Body of pancreas (tissue), 4 donors: ENCODE data around the gene PALS2. TPM values are rescaled to one million over a fixed set of nuclear protein-coding genes. Genes with fewer than 3 reads are reported as not detected.

Experiments used
- ATAC-seq: fragments of 150-250 bp; one replicate; pipeline ENCODE4 v1.9.1; 2016
- DNase-seq, 4 donors: peaks; one replicate each; pipeline ENCODE4 v3.0.0-alpha.2; 2019
- H3K27ac ChIP-seq, 4 donors: fragments of 200-600 bp; sonication (generic); 1 replicate in 3 of 4; 2 replicates in 1 of 4; pipeline versions ENCODE4 v1.5.1 to v1.6.1; 2016 to 2019; ENCODE audit warnings: mild to moderate bottlenecking in 1 of 4, mixed read lengths in 1 of 4, moderate library complexity in 1 of 4
- H3K27me3 ChIP-seq, 2 donors: fragments of 200-600 bp; sonication (generic); one replicate each; pipeline ENCODE4 v1.6.0; 2016; ENCODE audit warnings: mild to moderate bottlenecking in 1 of 2
- H3K36me3 ChIP-seq, 2 donors: fragments of 200-600 bp; sonication (generic); replicated peaks in 1 of 2; 2 replicates each; pipeline ENCODE4 v1.5.1; 2016; ENCODE audit warnings: low read depth in 2 of 2; ENCODE audit not compliant: insufficient read depth in 1 of 2
- H3K4me1 ChIP-seq: fragments of 200-600 bp; sonication (generic); one replicate; pipeline ENCODE4 v1.6.0; 2016
- H3K4me3 ChIP-seq, 2 donors: fragments of 200-600 bp; sonication (generic); 1 replicate in 1 of 2; 2 replicates in 1 of 2; pipeline ENCODE4 v1.5.1; 2016 to 2019
- H3K9me3 ChIP-seq, 3 donors: fragments of 200-600 bp; sonication (generic); 1 replicate in 2 of 3; 2 replicates in 1 of 3; pipeline ENCODE4 v1.5.1; 2016
- POLR2A ChIP-seq, 3 donors: fragments of 450-650 bp; IDR thresholded peaks; one replicate each; pipeline ENCODE4 v1.6.1; 2016; ENCODE audit warnings: antibody characterized with exemption in 3 of 3, mild to moderate bottlenecking in 2 of 3
- WGBS, 2 donors: methylation state at CpG; one replicate each; pipeline ENCODE4 v1.1.5; 2017; 5-methylcytosine and 5-hydroxymethylcytosine counted together
- intact Hi-C: fragments of 100-400 bp; cut with DNase I; formaldehyde crosslinking; loops from one replicate; pipeline ENCODE4 v1.15.1; 2023
- small RNA-seq: library from RNA; depleted of rRNA; stranded (forward); fragments of <200 nt; gene quantifications from one replicate; pipeline ENCODE3, GENCODE V24; 2016
- total RNA-seq, 2 donors: library from RNA; depleted of rRNA; stranded (reverse); fragments of >200 nt; gene quantifications; one replicate each; pipeline ENCODE4 v1.1.0, GENCODE V29; 2016
- TF ChIP-seq, protein P1 (sequence below), 7 experiments: fragments of 450-650 bp in 4 of 7; fragments of 200-600 bp in 3 of 7; sonication (generic) in 3 of 7; IDR thresholded peaks; one replicate each; pipeline ENCODE4 v1.5.1; 2016 to 2019; ENCODE audit warnings: antibody characterized with exemption in 7 of 7

PALS2 gene
- total RNA-seq, 2 donors from 2014 or later = 11.7 to 17.1 TPM

DNA sequence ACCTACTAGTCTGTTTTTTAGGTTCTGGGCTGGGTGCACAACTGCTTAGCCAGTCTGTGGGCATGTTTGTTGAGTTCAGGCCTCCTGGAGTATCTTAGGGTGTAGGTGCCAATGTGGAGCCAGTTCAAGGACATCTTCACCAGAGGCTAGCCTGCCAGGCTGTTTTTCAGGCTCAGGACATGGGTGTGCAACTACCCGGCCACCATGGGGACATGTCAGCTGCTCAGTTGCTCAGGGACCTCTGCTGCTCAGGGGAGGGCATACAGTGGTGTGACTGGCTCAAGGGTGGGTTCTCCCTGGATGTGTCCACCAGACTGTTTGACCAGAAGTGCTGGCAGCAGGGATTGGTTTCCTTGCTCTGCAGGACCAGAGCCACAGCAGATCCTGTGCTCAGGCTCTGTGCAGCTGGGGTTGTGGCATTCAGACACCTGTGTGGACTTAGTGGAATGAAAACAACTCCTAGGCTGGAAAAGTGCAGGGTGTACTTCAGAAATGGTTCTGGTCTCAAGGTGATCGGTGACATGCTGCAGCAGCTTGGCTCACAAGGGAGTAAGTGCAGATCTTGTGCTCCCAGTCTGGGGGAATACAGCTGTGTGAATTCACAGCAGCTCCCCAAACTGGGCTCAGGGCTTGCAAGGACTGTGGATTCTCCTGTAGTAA is 44.8 kb downstream of the PALS2 start:
- Histone ChIP-seq H3K36me3 (no peaks in the 10 kb centered on the region), H3K27me3 (no peaks in the 10 kb centered on the region), H3K27ac (peak overlapping the region; percentile 24 to 64 (median 46)), H3K4me3 (no peak overlapping the region), H3K9me3 (no peaks in the 10 kb centered on the region), H3K4me1 (peaks cover 16% of the 10 kb centered on the region)
- DNase-seq (peak; percentile 38 to 76 (median 56)), ATAC-seq (peak; percentile 88)
- peak in 1 of 3 donors; percentile 16 for TF ChIP-seq POLR2A (IDR thresholded peaks at IDR 0.05)
- TF ChIP-seq, protein P1, sequence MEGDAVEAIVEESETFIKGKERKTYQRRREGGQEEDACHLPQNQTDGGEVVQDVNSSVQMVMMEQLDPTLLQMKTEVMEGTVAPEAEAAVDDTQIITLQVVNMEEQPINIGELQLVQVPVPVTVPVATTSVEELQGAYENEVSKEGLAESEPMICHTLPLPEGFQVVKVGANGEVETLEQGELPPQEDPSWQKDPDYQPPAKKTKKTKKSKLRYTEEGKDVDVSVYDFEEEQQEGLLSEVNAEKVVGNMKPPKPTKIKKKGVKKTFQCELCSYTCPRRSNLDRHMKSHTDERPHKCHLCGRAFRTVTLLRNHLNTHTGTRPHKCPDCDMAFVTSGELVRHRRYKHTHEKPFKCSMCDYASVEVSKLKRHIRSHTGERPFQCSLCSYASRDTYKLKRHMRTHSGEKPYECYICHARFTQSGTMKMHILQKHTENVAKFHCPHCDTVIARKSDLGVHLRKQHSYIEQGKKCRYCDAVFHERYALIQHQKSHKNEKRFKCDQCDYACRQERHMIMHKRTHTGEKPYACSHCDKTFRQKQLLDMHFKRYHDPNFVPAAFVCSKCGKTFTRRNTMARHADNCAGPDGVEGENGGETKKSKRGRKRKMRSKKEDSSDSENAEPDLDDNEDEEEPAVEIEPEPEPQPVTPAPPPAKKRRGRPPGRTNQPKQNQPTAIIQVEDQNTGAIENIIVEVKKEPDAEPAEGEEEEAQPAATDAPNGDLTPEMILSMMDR (IDR thresholded peaks at IDR 0.05) = no peak
- intact Hi-C loops = no loop called here
- 33 to 43% methylated on average over 1 to 2 of the region's 2 CpGs for WGBS, 2 donors

DNA sequence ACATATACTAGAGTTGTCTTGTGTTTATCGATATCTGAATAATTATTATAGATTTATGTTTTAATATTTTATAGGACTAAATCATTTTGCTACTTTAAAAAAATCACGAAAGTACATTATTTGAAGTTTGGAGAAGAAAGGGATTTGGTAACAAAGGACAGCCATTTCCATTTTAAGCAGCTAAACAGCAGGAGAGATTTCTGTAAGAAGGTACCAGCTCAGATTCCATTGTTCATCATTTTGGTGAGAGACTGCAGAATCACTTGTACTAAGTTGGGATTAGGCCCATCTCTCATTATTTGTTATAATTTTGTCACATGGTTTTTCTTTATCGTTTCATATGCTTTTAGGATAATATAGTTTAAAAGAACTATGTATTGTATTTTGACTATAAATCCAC is 46.7 kb downstream of the PALS2 start:
- intact Hi-C loops = no loop called here
- 90 to 93% methylated on average over 3 of the region's 3 CpGs for WGBS, 2 donors

DNA sequence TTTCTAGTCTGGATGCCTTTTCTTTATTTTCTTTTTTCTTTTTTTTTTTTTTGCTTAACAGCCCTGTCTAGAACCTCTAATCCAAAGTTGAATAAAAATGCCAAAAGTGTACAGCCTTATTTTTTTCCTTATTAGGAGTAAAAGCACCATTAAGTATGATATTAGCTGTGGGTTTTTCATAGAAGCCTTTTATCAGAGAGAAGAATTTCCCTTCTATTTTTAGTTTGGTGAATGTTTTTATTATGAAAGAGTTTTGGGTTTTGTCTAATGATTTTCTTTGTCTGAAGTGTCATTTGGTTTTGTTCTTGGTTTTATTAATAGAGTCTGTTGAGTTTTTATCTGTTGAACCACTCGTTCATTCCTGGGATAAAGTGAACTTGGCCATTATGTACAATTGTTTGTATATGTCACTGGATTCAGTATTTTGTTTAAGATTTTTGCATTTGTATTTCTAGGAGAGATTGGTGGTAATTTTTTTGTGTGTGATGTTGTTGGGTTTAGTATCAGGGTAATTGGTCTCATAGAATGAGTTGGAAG is 49.5 kb downstream of the PALS2 start:
- intact Hi-C loops = no loop called here

More for the DNA sequence above, 46.7 kb downstream of the PALS2 start:
- H3K9me3 ChIP-seq = no peaks in the 10 kb centered on the region
- peaks cover 16% of the 10 kb centered on the region for H3K4me1 ChIP-seq
- no peaks in the 10 kb centered on the region for H3K27me3 ChIP-seq
- no peak overlapping the region for H3K27ac ChIP-seq
- no peak for ATAC-seq
- H3K4me3 ChIP-seq = no peak overlapping the region
- TF ChIP-seq, protein P1 (IDR thresholded peaks at IDR 0.05) = no peak
- no peak for TF ChIP-seq POLR2A (IDR thresholded peaks at IDR 0.05)
- DNase-seq = no peak
- no peaks in the 10 kb centered on the region for H3K36me3 ChIP-seq

More for the DNA sequence above, 49.5 kb downstream of the PALS2 start:
- no peaks in the 10 kb centered on the region for H3K36me3 ChIP-seq
- H3K9me3 ChIP-seq = no peaks in the 10 kb centered on the region
- peaks cover 12% of the 10 kb centered on the region for H3K4me1 ChIP-seq
- TF ChIP-seq, protein P1 (IDR thresholded peaks at IDR 0.05) = no peak
- no peak for TF ChIP-seq POLR2A (IDR thresholded peaks at IDR 0.05)
- no peaks in the 10 kb centered on the region for H3K27me3 ChIP-seq
- H3K27ac ChIP-seq = no peak overlapping the region
- 50 to 70% methylated on average over 1 of the region's 1 CpG for WGBS, 2 donors
- H3K4me3 ChIP-seq = no peak overlapping the region
- ATAC-seq (no peak), DNase-seq (no peak)

Small RNA genes within 50 kb of the gene (small RNA-seq; reads per million reads assigned to genes)
- gene RNU6-1103P (not detected), gene SUMO2P14 (not detected)

Other genes with a start within 250 kb of the PALS2 start
- gene GSDME, start 184.0 kb downstream of the PALS2 start, total RNA-seq = 1 to 10 TPM; 3.6 to 5.3 TPM